Lower lobe of right lung (tissue), 2 donors: ENCODE measurements around the gene SOX8. TPM values are rescaled to one million over a fixed set of nuclear protein-coding genes. Genes with fewer than 3 reads are reported as not detected.

ENCODE experiments used
- ATAC-seq, 2 donors: fragments of 200-7000 bp; cut with Tn5 transposase; one replicate each; pipeline ENCODE4 v1.9.1; 2020 to 2022; ENCODE audit warnings: mild to moderate bottlenecking in 2 of 2, moderate library complexity in 2 of 2
- DNase-seq: peaks from one replicate; pipeline ENCODE4 v3.0.0-alpha.2; 2020
- H3K27ac ChIP-seq: fragments of 200-600 bp; one replicate; pipeline ENCODE4 v1.8.0; 2022
- H3K27me3 ChIP-seq: fragments of 200-600 bp; one replicate; pipeline ENCODE4 v1.8.0; 2022; ENCODE audit warnings: low read depth
- H3K36me3 ChIP-seq: fragments of 200-600 bp; one replicate; pipeline ENCODE4 v1.8.0; 2022; ENCODE audit warnings: mild to moderate bottlenecking
- H3K4me1 ChIP-seq: fragments of 200-600 bp; one replicate; pipeline ENCODE4 v1.8.0; 2022
- H3K4me3 ChIP-seq: fragments of 200-600 bp; one replicate; pipeline ENCODE4 v1.8.0; 2022; ENCODE audit warnings: mild to moderate bottlenecking
- H3K9me3 ChIP-seq: fragments of 200-600 bp; one replicate; pipeline ENCODE4 v1.8.0; 2022
- intact Hi-C: fragments of 100-400 bp; cut with DNase I; formaldehyde crosslinking; loops from one replicate; pipeline ENCODE4 v1.11.0; 2022
- total RNA-seq: library from RNA; stranded (reverse); fragmentation: NEBNext Ultra II Directional; extraction: Animal tissue kit (Norgen Biotek cat#: 25700); gene quantifications from one replicate; pipeline ENCODE4 v1.2.1, GENCODE V29; 2021
- TF ChIP-seq, protein P1 (sequence below): fragments of 200-600 bp; IDR thresholded peaks from one replicate; pipeline ENCODE4 v1.8.0; 2022; ENCODE audit warnings: antibody characterized with exemption, mild to moderate bottlenecking
- donor health status: DM: no; HTN: yes; CAD: no; lungs with severe emphysema.

The SOX8 gene
- total RNA-seq, 1 donor from 2014 or later: 0.15 TPM

- TF ChIP-seq, protein P1, sequence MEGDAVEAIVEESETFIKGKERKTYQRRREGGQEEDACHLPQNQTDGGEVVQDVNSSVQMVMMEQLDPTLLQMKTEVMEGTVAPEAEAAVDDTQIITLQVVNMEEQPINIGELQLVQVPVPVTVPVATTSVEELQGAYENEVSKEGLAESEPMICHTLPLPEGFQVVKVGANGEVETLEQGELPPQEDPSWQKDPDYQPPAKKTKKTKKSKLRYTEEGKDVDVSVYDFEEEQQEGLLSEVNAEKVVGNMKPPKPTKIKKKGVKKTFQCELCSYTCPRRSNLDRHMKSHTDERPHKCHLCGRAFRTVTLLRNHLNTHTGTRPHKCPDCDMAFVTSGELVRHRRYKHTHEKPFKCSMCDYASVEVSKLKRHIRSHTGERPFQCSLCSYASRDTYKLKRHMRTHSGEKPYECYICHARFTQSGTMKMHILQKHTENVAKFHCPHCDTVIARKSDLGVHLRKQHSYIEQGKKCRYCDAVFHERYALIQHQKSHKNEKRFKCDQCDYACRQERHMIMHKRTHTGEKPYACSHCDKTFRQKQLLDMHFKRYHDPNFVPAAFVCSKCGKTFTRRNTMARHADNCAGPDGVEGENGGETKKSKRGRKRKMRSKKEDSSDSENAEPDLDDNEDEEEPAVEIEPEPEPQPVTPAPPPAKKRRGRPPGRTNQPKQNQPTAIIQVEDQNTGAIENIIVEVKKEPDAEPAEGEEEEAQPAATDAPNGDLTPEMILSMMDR: no peak
- H3K4me3 ChIP-seq: no peak overlapping the region
- DNase-seq (no peak), ATAC-seq (no peak)
- no peaks in the 10 kb centered on the region for H3K36me3 ChIP-seq
- peaks cover 42% of the 10 kb centered on the region for H3K27me3 ChIP-seq
- no peaks in the 10 kb centered on the region for H3K4me1 ChIP-seq
- no peak overlapping the region for H3K27ac ChIP-seq
- H3K9me3 ChIP-seq: no peaks in the 10 kb centered on the region
- intact Hi-C loops: no loop called here
Measured at GRCh38 chr16:1028056-1028455, 46.5 kb downstream of the SOX8 start.

DNA sequence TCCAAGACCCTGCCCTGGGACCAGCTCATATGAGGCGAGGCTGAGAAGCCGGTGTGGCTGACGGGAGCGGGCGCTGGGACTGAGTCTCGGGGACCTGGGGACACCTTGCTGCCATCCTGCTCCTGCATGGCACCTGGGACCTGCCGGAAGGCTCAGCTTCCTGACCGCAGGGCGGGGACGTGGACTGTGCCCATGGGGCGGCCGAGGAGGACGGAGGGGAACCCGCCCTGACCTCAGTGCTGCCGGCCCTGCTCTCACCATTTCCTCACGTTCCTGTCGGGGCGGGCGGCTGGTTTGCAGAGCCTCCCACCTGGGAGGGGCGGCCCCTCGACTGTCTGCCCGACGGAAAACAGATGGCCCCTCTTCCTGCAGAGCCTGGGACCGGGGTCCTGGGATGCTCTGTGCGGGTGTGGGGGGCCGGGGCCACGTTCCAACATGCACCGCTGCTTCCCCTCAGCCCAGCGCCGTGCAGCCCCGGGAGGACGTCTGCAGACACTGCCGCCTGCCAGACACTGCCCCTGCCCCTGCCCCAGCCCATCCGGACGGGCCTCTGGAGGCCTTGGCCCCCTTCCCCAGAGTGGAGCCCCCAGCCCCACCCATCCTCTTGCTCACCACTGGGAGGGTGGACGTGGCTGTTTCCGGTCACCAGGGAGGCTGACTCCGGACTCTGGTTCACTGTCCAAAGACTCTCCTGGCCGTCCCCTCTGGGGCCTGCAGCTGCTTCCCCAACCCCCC lies 47.1 kb downstream of the SOX8 start:
- intact Hi-C loops: no loop called here
- DNase-seq: no peak
- Histone ChIP-seq H3K27me3 (peaks cover 41% of the 10 kb centered on the region), H3K4me3 (no peak overlapping the region), H3K9me3 (no peaks in the 10 kb centered on the region), H3K4me1 (no peaks in the 10 kb centered on the region), H3K27ac (no peak overlapping the region), H3K36me3 (no peaks in the 10 kb centered on the region)
- TF ChIP-seq, protein P1: no peak
- no peak for ATAC-seq

GRCh38 chr16:1029259-1029545 lies 47.6 kb downstream of the SOX8 start:
- DNase-seq: no peak
- Histone ChIP-seq H3K4me1 (no peaks in the 10 kb centered on the region), H3K27me3 (peaks cover 35% of the 10 kb centered on the region), H3K9me3 (no peaks in the 10 kb centered on the region), H3K4me3 (no peak overlapping the region), H3K27ac (no peak overlapping the region), H3K36me3 (no peaks in the 10 kb centered on the region)
- TF ChIP-seq, protein P1: no peak
- intact Hi-C loops: no loop called here
- no peak for ATAC-seq

DNA sequence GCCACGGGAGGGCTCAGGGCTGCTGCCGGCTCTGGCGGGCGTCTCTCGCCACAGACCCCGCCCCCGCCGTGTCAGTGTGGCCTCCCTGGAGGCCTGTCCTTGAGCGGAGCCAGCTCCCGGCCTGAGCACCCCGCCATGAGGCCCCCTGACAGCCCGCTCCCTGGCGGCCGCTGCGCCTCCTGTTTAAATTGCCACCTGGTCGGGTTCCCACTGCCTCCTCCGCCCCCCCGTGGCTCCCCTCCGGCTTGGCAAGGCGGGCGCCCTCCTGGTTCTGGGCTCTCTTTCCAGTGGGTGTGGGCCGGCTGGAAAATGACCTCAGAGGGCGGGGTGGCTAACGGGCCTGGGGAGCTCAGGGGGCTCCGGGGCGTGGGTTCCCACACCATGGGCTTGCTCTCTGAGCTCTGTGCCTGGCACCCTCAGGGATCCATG lies 48.9 kb downstream of the SOX8 start:
- H3K27me3 ChIP-seq: peaks cover 33% of the 10 kb centered on the region
- intact Hi-C loops: no loop called here
- no peak overlapping the region for H3K27ac ChIP-seq
- no peaks in the 10 kb centered on the region for H3K4me1 ChIP-seq
- DNase-seq (no peak), ATAC-seq (no peak)
- H3K4me3 ChIP-seq: no peak overlapping the region
- TF ChIP-seq, protein P1: no peak
- no peaks in the 10 kb centered on the region for H3K9me3 ChIP-seq
- H3K36me3 ChIP-seq: no peaks in the 10 kb centered on the region

GRCh38 chr16:1031666-1032065 lies 50.1 kb downstream of the SOX8 start:
- Histone ChIP-seq H3K36me3 (no peaks in the 10 kb centered on the region), H3K4me3 (no peak overlapping the region), H3K27ac (no peak overlapping the region), H3K27me3 (peaks cover 45% of the 10 kb centered on the region), H3K9me3 (no peaks in the 10 kb centered on the region), H3K4me1 (no peaks in the 10 kb centered on the region)
- ATAC-seq (no peak), DNase-seq (no peak)
- TF ChIP-seq, protein P1: no peak
- intact Hi-C loops: no loop called here
